Measurements from ENCODE around the gene SUV39H2.
"Not testable (repeated sequence)": the region's sequence is repeated elsewhere in the genome, so short reads cannot be mapped to it uniquely, and the experiment has no call there.

SUV39H2 gene

DNA sequence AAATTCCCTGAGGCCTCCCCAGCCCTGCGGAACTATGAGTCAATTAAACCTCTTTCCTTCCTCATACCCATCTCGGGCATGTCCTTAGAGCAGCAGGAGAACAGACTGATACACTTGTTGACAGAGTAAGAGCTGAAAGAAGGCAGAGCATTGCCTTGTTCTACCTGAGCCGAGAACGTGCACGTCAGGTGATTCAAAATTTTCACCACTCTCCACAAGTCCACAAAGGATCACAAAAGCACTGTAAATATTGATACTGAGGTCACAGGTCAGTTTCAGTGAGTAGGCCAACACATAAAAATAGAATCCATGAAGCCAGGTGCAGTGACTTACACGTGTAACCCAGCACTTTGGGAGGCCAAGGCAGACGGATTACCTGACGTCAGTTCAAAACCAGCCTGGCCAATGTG is 47.4 kb downstream of the SUV39H2 start:
- no peak for DNase-seq
- POLR2A ChIA-PET: no interaction called here
- peaks cover 43 to 92% (median 60%) of the 10 kb centered on the region in 4 experiments for H3K36me3 ChIP-seq (ENCODE audit: control insufficient read depth in 4 of 4, insufficient read depth in 4 of 4, low read length in 3 of 4)
- no peaks in the 10 kb centered on the region for H3K4me1 ChIP-seq (ENCODE audit: control extremely low read depth in 1 of 4, control insufficient read depth in 4 of 4, insufficient read depth in 4 of 4, low read length in 3 of 4)
- WGBS (ENCODE audit: insufficient coverage): 100% methylated on average over 3 of the region's 8 CpGs
- CTCF ChIA-PET: no interaction called here
- H3K4me3 ChIP-seq (ENCODE audit: control insufficient read depth in 1 of 7, extremely low read depth in 1 of 7, insufficient read depth in 4 of 7, low read depth in 2 of 7, low read length in 6 of 7): no peak overlapping the region
- peaks cover 0 to 4% (median 0%) of the 10 kb centered on the region in 5 experiments for H3K9me3 ChIP-seq (ENCODE audit: control extremely low read depth in 1 of 5, control insufficient read depth in 4 of 5, insufficient read depth in 2 of 5, low read depth in 1 of 5, low read length in 4 of 5)
- no peak overlapping the region for H3K27ac ChIP-seq (ENCODE audit: insufficient read depth in 1 of 2, low read depth in 1 of 2, low read length in 2 of 2, poor library complexity in 1 of 2, severe bottlenecking in 2 of 2)
- no peaks in the 10 kb centered on the region for H3K27me3 ChIP-seq (replicated peaks in 2 of 5; ENCODE audit: control insufficient read depth in 4 of 5, insufficient read depth in 5 of 5, low read length in 4 of 5)

DNA sequence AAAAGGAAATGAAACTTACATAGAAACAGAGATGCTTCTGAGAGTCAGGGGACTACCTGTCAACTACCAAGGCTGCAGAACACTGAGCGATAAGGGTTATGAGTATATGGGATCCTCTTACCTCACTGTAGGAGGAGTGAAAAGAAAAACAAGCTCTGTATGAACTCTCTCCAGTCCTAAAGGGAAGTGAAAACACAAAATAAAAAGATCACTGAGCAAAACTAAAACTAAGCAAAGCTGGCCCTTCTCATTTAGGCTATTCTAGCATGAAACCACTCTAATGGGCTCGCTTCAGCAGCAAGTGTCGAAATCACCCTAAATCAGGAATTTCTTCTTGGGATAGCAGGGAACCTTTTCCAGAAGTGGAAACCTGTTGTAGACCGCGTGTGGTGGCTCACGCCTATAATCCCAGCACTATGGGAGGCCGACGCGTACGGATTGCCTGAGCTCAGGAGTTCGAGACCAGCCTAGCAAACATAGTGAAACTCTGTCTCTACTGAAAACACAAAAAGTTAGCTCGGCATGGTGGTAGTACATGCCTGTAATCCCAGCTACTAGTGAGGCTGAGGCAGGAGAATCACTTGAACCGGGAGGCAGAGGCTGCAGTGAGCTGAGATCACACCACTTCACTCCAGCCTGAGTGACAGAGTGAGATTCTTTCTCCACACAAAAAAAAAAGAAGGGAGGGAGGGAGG is 48.2 kb downstream of the SUV39H2 start:
- H3K27ac ChIP-seq (ENCODE audit: insufficient read depth in 1 of 2, low read depth in 1 of 2, low read length in 2 of 2, poor library complexity in 1 of 2, severe bottlenecking in 2 of 2): no peak overlapping the region
- 100% methylated on average over 12 of the region's 13 CpGs for WGBS (ENCODE audit: insufficient coverage)
- CTCF ChIA-PET: interaction anchor here (0.7 kb wide), 1 partner anchor 40 kb away, joined by 3 read pairs; no protein-coding TSS in a partner anchor
- H3K4me3 ChIP-seq (ENCODE audit: control insufficient read depth in 1 of 7, extremely low read depth in 1 of 7, insufficient read depth in 4 of 7, low read depth in 2 of 7, low read length in 6 of 7): no peak overlapping the region
- no peak for DNase-seq
- POLR2A ChIA-PET: no interaction called here
- peaks cover 36 to 91% (median 58%) of the 10 kb centered on the region in 4 experiments for H3K36me3 ChIP-seq (ENCODE audit: control insufficient read depth in 4 of 4, insufficient read depth in 4 of 4, low read length in 3 of 4)
- peaks cover 0 to 4% (median 0%) of the 10 kb centered on the region in 5 experiments for H3K9me3 ChIP-seq (ENCODE audit: control extremely low read depth in 1 of 5, control insufficient read depth in 4 of 5, insufficient read depth in 2 of 5, low read depth in 1 of 5, low read length in 4 of 5)
- no peaks in the 10 kb centered on the region for H3K27me3 ChIP-seq (replicated peaks in 2 of 5; ENCODE audit: control insufficient read depth in 4 of 5, insufficient read depth in 5 of 5, low read length in 4 of 5)
- no peaks in the 10 kb centered on the region for H3K4me1 ChIP-seq (ENCODE audit: control extremely low read depth in 1 of 4, control insufficient read depth in 4 of 4, insufficient read depth in 4 of 4, low read length in 3 of 4)

DNA sequence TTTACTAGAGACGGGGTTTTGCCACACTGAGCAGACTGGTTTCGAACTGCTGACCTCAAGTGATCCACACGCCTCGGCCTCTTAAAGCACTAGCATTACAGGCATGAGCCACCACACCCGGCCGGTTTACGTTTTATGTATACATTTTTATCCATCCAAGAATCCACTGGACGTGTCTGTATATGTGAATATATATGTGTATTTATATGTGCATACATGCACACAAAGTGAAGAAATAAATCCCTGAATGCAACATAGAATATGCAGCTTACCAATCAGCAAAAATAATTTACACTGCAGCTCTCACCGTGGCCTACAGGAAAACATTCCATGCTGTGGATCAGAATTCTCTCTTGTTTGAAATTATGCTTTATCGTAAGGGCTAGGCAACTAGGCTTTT is 51.9 kb downstream of the SUV39H2 start:
- H3K4me3 ChIP-seq (ENCODE audit: control insufficient read depth in 1 of 7, extremely low read depth in 1 of 7, insufficient read depth in 4 of 7, low read depth in 2 of 7, low read length in 6 of 7): no peak overlapping the region
- 96% methylated on average over 4 of the region's 10 CpGs for WGBS (ENCODE audit: insufficient coverage)
- no peak for DNase-seq
- no peaks in the 10 kb centered on the region for H3K27me3 ChIP-seq (replicated peaks in 2 of 5; ENCODE audit: control insufficient read depth in 4 of 5, insufficient read depth in 5 of 5, low read length in 4 of 5)
- H3K9me3 ChIP-seq (ENCODE audit: control extremely low read depth in 1 of 5, control insufficient read depth in 4 of 5, insufficient read depth in 2 of 5, low read depth in 1 of 5, low read length in 4 of 5): no peaks in the 10 kb centered on the region
- peaks cover 31 to 93% (median 47%) of the 10 kb centered on the region in 4 experiments for H3K36me3 ChIP-seq (ENCODE audit: control insufficient read depth in 4 of 4, insufficient read depth in 4 of 4, low read length in 3 of 4)
- ChIA-PET POLR2A (no interaction called here), CTCF (interaction anchor here (0.7 kb wide), 1 partner anchor 76 kb away, joined by 3 read pairs; no protein-coding TSS in a partner anchor)
- no peaks in the 10 kb centered on the region for H3K4me1 ChIP-seq (ENCODE audit: control extremely low read depth in 1 of 4, control insufficient read depth in 4 of 4, insufficient read depth in 4 of 4, low read length in 3 of 4)
- no peak overlapping the region for H3K27ac ChIP-seq (ENCODE audit: insufficient read depth in 1 of 2, low read depth in 1 of 2, low read length in 2 of 2, poor library complexity in 1 of 2, severe bottlenecking in 2 of 2)

DNA sequence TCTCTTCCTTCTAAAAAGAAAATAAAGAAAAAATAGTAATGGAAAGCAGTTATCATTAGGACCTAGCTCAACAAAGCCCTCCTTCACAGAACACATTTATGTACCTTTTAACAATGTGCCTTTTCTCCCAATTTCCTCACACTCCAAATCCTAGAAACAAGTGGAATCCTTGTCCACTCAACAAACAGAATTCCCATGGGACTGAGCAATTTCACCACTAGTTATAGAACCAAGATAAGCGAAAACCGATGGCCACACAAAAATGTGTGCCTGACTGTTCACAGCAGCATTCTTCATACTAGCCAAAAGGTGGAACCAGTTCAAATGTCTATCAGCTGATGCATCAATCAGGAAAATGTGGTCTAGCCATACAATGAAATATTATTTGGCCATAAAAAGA is 57.9 kb downstream of the SUV39H2 start:
- WGBS (ENCODE audit: insufficient coverage): 100% methylated on average over 2 of the region's 2 CpGs
- Histone ChIP-seq H3K4me3 (ENCODE audit: control insufficient read depth in 1 of 7, extremely low read depth in 1 of 7, insufficient read depth in 4 of 7, low read depth in 2 of 7, low read length in 6 of 7) (no peak overlapping the region), H3K27me3 (replicated peaks in 2 of 5; ENCODE audit: control insufficient read depth in 4 of 5, insufficient read depth in 5 of 5, low read length in 4 of 5) (no peaks in the 10 kb centered on the region), H3K27ac (ENCODE audit: insufficient read depth in 1 of 2, low read depth in 1 of 2, low read length in 2 of 2, poor library complexity in 1 of 2, severe bottlenecking in 2 of 2) (no peak overlapping the region), H3K36me3 (ENCODE audit: control insufficient read depth in 4 of 4, insufficient read depth in 4 of 4, low read length in 3 of 4) (peaks cover 16 to 68% (median 29%) of the 10 kb centered on the region in 4 experiments), H3K4me1 (ENCODE audit: control extremely low read depth in 1 of 4, control insufficient read depth in 4 of 4, insufficient read depth in 4 of 4, low read length in 3 of 4) (no peaks in the 10 kb centered on the region), H3K9me3 (ENCODE audit: control extremely low read depth in 1 of 5, control insufficient read depth in 4 of 5, insufficient read depth in 2 of 5, low read depth in 1 of 5, low read length in 4 of 5) (no peaks in the 10 kb centered on the region)
- DNase-seq: no peak
- CTCF ChIA-PET: no interaction called here
- POLR2A ChIA-PET: interaction anchor here (0.6 kb wide), 1 partner anchor 83 kb away, joined by 5 read pairs; no protein-coding TSS in a partner anchor

- H3K36me3 ChIP-seq (ENCODE audit: control insufficient read depth in 4 of 4, insufficient read depth in 4 of 4, low read length in 3 of 4): peaks cover 9 to 56% (median 27%) of the 10 kb centered on the region in 4 experiments
- CTCF ChIA-PET; DNase-seq; POLR2A ChIA-PET; H3K27me3 ChIP-seq (replicated peaks in 2 of 5; ENCODE audit: control insufficient read depth in 4 of 5, insufficient read depth in 5 of 5, low read length in 4 of 5); H3K9me3 ChIP-seq (ENCODE audit: control extremely low read depth in 1 of 5, control insufficient read depth in 4 of 5, insufficient read depth in 2 of 5, low read depth in 1 of 5, low read length in 4 of 5); H3K4me3 ChIP-seq (ENCODE audit: control insufficient read depth in 1 of 7, extremely low read depth in 1 of 7, insufficient read depth in 4 of 7, low read depth in 2 of 7, low read length in 6 of 7); H3K27ac ChIP-seq (ENCODE audit: insufficient read depth in 1 of 2, low read depth in 1 of 2, low read length in 2 of 2, poor library complexity in 1 of 2, severe bottlenecking in 2 of 2); H3K4me1 ChIP-seq (ENCODE audit: control extremely low read depth in 1 of 4, control insufficient read depth in 4 of 4, insufficient read depth in 4 of 4, low read length in 3 of 4): not testable (repeated sequence)
- 82% methylated on average over 2 of the region's 5 CpGs for WGBS (ENCODE audit: insufficient coverage)
Observed at GRCh38 chr10:14938971-14939370, 60.3 kb downstream of the SUV39H2 start.

- H3K9me3 ChIP-seq (ENCODE audit: control extremely low read depth in 1 of 5, control insufficient read depth in 4 of 5, insufficient read depth in 2 of 5, low read depth in 1 of 5, low read length in 4 of 5); H3K27ac ChIP-seq (ENCODE audit: insufficient read depth in 1 of 2, low read depth in 1 of 2, low read length in 2 of 2, poor library complexity in 1 of 2, severe bottlenecking in 2 of 2); DNase-seq; H3K4me3 ChIP-seq (ENCODE audit: control insufficient read depth in 1 of 7, extremely low read depth in 1 of 7, insufficient read depth in 4 of 7, low read depth in 2 of 7, low read length in 6 of 7); H3K27me3 ChIP-seq (replicated peaks in 2 of 5; ENCODE audit: control insufficient read depth in 4 of 5, insufficient read depth in 5 of 5, low read length in 4 of 5); POLR2A ChIA-PET; H3K4me1 ChIP-seq (ENCODE audit: control extremely low read depth in 1 of 4, control insufficient read depth in 4 of 4, insufficient read depth in 4 of 4, low read length in 3 of 4): not testable (repeated sequence)
- peaks cover 14 to 63% (median 33%) of the 10 kb centered on the region in 4 experiments for H3K36me3 ChIP-seq (ENCODE audit: control insufficient read depth in 4 of 4, insufficient read depth in 4 of 4, low read length in 3 of 4)
- WGBS (ENCODE audit: insufficient coverage): 89% methylated on average over 3 of the region's 17 CpGs
- CTCF ChIA-PET: interaction anchor here (0.6 kb wide), 1 partner anchor 8 kb away, joined by 3 read pairs; no protein-coding TSS in a partner anchor
Observed at GRCh38 chr10:14942147-14942949, 63.7 kb downstream of the SUV39H2 start.

GRCh38 chr10:14942950-14943338 is 64.3 kb downstream of the SUV39H2 start:
- H3K4me3 ChIP-seq (ENCODE audit: control insufficient read depth in 1 of 7, extremely low read depth in 1 of 7, insufficient read depth in 4 of 7, low read depth in 2 of 7, low read length in 6 of 7); H3K27ac ChIP-seq (ENCODE audit: insufficient read depth in 1 of 2, low read depth in 1 of 2, low read length in 2 of 2, poor library complexity in 1 of 2, severe bottlenecking in 2 of 2); H3K27me3 ChIP-seq (replicated peaks in 2 of 5; ENCODE audit: control insufficient read depth in 4 of 5, insufficient read depth in 5 of 5, low read length in 4 of 5); H3K9me3 ChIP-seq (ENCODE audit: control extremely low read depth in 1 of 5, control insufficient read depth in 4 of 5, insufficient read depth in 2 of 5, low read depth in 1 of 5, low read length in 4 of 5); CTCF ChIA-PET; H3K4me1 ChIP-seq (ENCODE audit: control extremely low read depth in 1 of 4, control insufficient read depth in 4 of 4, insufficient read depth in 4 of 4, low read length in 3 of 4): not testable (repeated sequence)
- DNase-seq: peak; percentile 18 to 72 (median 54)
- H3K36me3 ChIP-seq (ENCODE audit: control insufficient read depth in 4 of 4, insufficient read depth in 4 of 4, low read length in 3 of 4): peaks cover 16 to 67% (median 35%) of the 10 kb centered on the region in 4 experiments
- no CpG with 5 or more reads among the region's 7 CpGs for WGBS (ENCODE audit: insufficient coverage)
- POLR2A ChIA-PET: interaction anchor here (0.7 kb wide), 1 partner anchor 20 kb away, joined by 3 read pairs; no protein-coding TSS in a partner anchor

Data from common myeloid progenitor, CD34-positive (primary cell).